GM19023 (cell line): ENCODE data around the gene SHC3.
"Not testable (repeated sequence)": the region's sequence is repeated elsewhere in the genome, so short reads cannot be mapped to it uniquely, and the experiment has no call there.

Experiments used
- ATAC-seq: cut with Tn5 transposase; IDR thresholded peaks from one replicate; pipeline ENCODE4 v1.9.1; 2021; ENCODE audit warnings: mild to moderate bottlenecking, moderate library complexity; ENCODE audit not compliant: unreplicated experiment

The SHC3 gene

GRCh38 chr9:89177944-89178829 lies at the start of gene SHC3:
Gene SHC3, minus strand, starts transcription at chr9:89178818. Its CDS starts 358 bp downstream, at chr9:89178460.
- no peak for ATAC-seq

DNA sequence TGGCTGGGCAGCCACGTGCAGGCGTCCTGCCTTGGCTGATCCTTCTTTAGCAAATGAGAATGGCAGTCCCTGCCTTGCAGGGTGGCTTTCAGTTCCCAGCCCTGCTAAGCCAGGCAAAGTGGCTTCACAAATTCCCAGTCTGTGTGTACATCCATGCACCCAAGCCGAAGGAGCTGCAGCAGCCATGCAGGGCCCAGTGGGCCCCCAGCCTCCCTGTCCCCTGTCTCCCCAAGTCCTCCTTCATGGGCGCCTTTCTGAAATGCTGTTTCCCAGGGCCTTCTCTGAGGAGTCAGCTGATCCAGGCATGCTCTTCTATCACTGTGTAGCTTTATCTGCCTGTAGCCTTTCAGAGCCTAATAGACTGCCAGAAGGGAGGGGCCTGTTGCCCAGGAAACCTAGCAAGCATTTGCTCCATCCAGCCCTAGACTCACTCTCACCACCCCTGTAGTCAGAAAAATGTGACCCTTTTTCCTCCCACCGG lies 47.4 kb upstream of the SHC3 start:
- ATAC-seq = no peak

GRCh38 chr9:89225587-89225986 lies 47.0 kb upstream of the SHC3 start:
- no peak for ATAC-seq

DNA sequence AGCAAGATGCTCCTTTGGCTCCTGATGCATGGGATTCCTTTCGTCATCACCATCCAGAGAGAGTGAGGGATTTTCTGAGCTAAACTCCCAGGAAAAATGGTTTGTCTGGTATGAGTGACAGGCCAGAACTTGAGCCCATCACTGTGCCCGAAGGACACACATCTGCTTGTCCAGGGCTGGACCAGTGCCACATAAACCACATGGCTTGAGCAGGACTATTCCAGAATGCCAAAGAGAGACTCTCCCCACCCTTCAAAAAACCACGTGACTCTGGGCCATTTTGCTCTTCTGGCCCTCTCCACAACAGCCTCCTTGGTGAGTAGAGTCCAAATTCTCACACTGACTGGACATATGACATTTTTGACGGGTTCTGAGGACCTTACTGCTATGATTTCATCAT lies 46.4 kb upstream of the SHC3 start:
- no peak for ATAC-seq

GRCh38 chr9:89224633-89225032 lies 46.0 kb upstream of the SHC3 start:
- ATAC-seq = no peak

- no peak for ATAC-seq
These were observed 44.9 kb upstream of the SHC3 start for GRCh38 chr9:89223396-89223977.

DNA sequence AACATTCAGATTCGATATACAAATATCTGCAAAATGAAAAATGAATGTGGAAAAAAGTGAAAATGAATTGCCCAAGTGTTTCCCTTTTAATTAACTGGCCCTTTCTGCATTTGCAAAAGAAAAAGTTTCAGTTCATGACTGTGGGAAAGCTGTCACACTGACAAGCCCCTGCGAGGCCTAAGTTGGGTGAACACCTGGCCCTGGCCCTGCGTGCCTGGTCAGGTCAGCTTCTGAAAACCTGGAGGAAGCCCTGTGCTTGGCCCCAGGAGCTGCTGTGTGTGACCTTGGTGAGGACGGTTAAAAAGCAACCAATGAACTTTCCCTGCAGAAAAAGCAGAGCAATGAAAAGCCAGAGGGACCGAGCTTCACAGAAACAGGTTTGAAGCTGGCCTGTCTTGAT lies 41.0 kb upstream of the SHC3 start:
- ATAC-seq = no peak

DNA sequence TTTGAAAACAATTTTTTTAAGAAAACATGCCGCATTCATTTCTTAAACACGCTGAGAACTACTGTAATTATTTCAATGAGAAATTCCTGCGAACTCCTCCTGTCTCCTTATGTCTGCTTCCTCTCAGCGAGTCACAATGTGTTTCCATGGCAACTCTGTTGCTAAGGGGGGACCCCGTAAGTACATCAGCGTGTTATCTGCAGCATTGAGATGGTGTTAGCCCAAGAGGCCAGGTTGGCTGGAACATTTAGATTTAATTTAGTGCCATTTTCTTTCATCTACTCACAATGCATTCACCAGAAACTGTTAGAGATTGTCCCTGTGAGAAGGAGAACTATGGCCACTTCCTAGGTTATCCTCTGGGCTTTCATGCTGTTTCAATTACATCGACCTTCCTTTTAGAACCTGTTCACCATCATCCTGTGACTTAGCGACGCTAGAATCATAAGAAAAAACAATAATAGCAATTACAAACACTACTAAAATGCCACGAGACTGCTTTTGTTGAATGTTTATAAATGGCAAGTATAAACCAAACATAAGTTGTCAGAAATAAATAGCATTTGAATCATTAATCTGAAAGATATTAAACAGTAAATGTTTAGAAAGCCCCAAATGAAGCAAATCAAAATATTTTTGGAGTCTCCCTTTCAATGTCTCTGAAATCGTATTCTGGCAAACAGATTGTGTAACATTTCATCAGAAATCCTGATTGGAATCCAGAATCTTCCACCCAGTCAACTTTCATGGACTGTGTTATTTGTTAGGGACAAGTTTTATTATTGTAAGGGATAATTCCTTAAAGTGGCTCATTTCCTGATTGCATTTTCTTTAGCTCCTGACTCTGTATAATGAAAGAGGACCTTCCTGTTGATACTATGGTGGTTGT lies 39.7 kb upstream of the SHC3 start:
- no peak for ATAC-seq

GRCh38 chr9:89215342-89215741 lies 36.7 kb upstream of the SHC3 start:
- no peak for ATAC-seq

DNA sequence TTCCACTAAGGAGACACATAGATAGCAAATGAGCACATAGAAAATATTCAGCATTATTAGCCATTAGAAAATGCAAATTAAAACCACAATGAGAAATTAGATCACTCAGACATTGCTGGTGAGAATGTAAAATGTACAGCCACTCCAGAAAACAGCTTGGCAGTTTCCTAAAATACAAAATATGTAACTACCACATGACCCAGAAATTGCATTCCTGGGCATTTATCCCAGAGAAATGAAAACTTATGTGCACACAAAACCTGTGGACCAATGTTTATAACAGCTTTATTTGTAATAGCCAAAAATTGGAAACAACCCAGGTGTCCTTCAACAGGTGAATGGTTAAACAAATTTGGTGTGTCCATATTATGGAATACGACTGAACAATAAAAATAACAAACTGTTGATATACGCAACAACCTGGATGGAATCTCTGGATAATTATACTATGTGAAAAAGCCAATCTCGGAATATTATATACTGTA lies 34.8 kb upstream of the SHC3 start:
- ATAC-seq = no peak

- no peak for ATAC-seq
These were observed 33.6 kb upstream of the SHC3 start for GRCh38 chr9:89212171-89212570.

DNA sequence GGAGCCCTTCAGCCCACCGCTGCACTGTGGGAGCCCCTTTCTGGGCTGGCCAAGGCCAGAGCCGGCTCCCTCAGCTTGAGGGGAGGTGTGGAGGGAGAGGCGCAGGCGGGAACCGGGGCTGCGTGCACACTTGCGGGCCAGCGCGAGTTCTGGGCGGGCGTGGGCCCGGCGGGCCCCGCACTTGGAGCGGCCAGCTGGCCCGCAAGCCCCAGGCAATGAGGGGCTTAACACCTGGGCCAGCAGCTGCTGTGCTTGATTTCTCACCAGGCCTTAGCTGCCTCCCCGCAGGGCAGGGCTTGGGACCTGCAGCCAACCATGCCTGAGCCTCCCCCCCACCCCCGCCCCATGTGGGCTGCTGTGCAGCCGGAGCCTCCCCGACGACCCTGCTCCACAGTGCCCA lies 30.7 kb upstream of the SHC3 start:
- ATAC-seq = not testable (repeated sequence)

GRCh38 chr9:89207026-89207425 lies 28.4 kb upstream of the SHC3 start:
- ATAC-seq = no peak

- ATAC-seq = no peak
These were observed 26.2 kb upstream of the SHC3 start for GRCh38 chr9:89204801-89205200.

- ATAC-seq = no peak
These were observed 16.6 kb upstream of the SHC3 start for GRCh38 chr9:89195131-89195797.

DNA sequence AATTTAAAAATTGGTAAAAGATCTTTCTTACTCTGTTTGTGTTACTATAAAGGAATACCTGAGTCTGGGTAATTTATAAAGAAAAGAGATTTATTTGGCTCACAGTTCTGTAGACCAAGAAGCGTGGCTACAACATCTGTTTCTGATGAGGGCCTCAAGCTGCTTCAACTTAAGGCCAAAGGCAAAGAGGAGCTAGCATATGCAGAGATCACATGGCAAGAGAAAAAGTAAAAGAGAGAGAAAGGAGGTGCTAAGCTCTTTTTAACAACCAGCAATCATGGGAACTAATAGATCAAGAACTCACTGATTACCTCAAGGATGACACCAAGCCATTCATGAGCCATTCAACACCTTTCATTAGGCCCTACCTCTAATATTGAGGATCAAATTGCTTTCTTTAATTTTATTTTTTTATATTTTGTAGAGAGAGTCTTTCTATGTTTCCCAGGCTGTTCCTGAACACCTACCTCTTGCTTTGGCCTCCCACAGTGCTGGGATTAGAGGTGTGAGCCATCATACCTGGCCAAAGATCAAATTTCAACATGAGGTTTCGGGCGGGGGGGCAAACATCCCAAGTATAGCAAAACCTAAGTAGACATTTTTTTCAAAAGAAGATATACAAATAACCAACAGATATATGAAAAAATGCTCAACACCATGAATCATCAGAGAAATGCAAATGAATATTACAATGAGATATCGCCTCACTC lies 16.0 kb upstream of the SHC3 start:
- ATAC-seq = no peak

DNA sequence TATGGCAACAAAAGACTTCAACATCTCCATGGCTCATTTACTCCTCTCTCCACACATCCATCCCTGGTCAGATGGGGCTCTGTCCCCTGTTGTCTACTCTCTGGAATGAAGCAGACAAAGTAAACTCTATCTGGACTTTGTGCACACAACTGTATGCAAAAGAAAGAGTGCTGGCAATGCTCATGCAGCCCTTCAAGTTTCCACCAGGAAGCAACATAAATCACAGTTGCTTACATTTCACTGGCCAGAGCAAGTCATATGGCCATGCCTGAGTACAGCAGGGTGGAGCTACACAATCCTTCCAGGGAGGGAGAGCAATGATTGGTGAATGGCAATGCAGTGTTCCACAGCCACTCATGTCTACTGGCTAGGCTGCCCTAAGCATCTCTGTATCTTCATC lies 12.4 kb upstream of the SHC3 start:
- ATAC-seq = no peak

DNA sequence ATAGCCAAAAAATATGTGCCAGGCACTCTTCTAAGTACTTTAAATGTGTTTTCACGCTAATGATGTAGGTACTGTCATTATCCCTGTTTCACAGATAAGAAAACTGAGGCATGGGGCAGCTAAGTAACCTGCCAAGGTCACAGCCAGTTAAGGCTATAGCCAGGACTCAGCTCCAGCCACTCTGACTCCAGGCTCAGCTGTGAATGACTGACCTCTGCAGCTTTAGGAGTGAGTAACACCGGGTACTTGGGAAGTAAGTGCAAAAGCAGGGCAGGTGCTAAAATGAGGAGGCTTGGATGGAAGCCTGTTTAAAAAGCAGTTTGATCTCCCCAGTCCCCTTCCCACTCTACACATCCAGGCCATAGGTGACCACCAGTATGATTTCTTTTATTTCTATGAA lies 10.6 kb upstream of the SHC3 start:
- no peak for ATAC-seq

GRCh38 chr9:89187950-89188349 lies 9.3 kb upstream of the SHC3 start:
- no peak for ATAC-seq

DNA sequence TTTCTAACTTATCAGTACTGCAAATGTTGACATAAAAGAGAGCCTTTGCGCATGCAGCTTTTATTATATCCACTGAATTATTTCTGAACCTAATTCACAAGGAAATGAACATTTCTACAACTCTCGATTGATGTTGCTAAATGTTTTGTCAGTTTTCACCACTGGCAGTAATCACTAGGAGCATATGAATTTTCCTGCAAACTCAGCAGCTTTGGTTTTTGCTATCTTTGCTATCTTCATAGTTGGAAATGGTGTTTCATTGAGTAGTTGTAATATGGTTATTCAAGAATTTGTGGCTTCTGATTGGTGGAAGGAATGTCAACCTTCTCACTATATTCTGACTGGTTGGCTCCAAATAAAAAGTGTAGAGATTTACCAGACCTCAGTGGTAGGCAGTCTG lies 8.9 kb upstream of the SHC3 start:
- no peak for ATAC-seq
